Dendritic cell treated with granulocyte-macrophage colony-stimulating factor and Interleukin-4, amounts not matched to agents 40 ng/mL and 50 ng/mL, for 4 days (primary cell): ENCODE measurements around the gene RBFOX2.
"Not testable (repeated sequence)": the region's sequence is repeated elsewhere in the genome, so short reads cannot be mapped to it uniquely, and the experiment has no call there.

ENCODE experiments used
- H3K27ac Mint-ChIP-seq: one replicate; pipeline ENCODE4 v1.8.0; 2022; ENCODE audit warnings: mild to moderate bottlenecking, mixed read lengths
- H3K27me3 Mint-ChIP-seq: one replicate; pipeline ENCODE4 v1.8.0; 2022; ENCODE audit warnings: mild to moderate bottlenecking, mixed read lengths
- H3K36me3 Mint-ChIP-seq: one replicate; pipeline ENCODE4 v1.8.0; 2022; ENCODE audit warnings: low read depth, mixed read lengths
- H3K4me1 Mint-ChIP-seq: one replicate; pipeline ENCODE4 v1.8.0; 2022; ENCODE audit warnings: low read depth, mixed read lengths
- H3K4me3 Mint-ChIP-seq: one replicate; pipeline ENCODE4 v1.8.0; 2022; ENCODE audit warnings: mild to moderate bottlenecking, moderate library complexity, mixed read lengths
- H3K9me3 Mint-ChIP-seq: one replicate; pipeline ENCODE4 v1.8.0; 2022; ENCODE audit warnings: mixed read lengths
- intact Hi-C: fragments of 100-400 bp; cut with micrococcal nuclease; formaldehyde crosslinking; loops from one replicate; pipeline ENCODE4 v1.15.0; 2022

Gene RBFOX2

GRCh38 chr22:36027935-36028645 is 534 bp downstream of the RBFOX2 start:
- Mint-ChIP-seq H3K4me1 (peaks cover 22% of the 10 kb centered on the region), H3K4me3 (peak overlapping the region; percentile 30), H3K27ac (no peak overlapping the region), H3K27me3 (peaks cover 68% of the 10 kb centered on the region), H3K36me3 (no peaks in the 10 kb centered on the region), H3K9me3 (no peaks in the 10 kb centered on the region)
- intact Hi-C loops = no loop called here

GRCh38 chr22:36027579-36027934 is 1.1 kb downstream of the RBFOX2 start:
- no peaks in the 10 kb centered on the region for H3K9me3 Mint-ChIP-seq
- H3K27me3 Mint-ChIP-seq = peaks cover 66% of the 10 kb centered on the region

GRCh38 chr22:36026741-36027140 is 1.9 kb downstream of the RBFOX2 start:
- no peak overlapping the region for H3K27ac Mint-ChIP-seq
- peaks cover 62% of the 10 kb centered on the region for H3K27me3 Mint-ChIP-seq
- intact Hi-C loops = no loop called here
- H3K4me3 Mint-ChIP-seq = no peak overlapping the region
- H3K36me3 Mint-ChIP-seq = no peaks in the 10 kb centered on the region
- no peaks in the 10 kb centered on the region for H3K9me3 Mint-ChIP-seq
- H3K4me1 Mint-ChIP-seq = peaks cover 22% of the 10 kb centered on the region

More at GRCh38 chr22:36027579-36027934, 1.1 kb downstream of the RBFOX2 start:
- Mint-ChIP-seq H3K36me3 (no peaks in the 10 kb centered on the region), H3K27ac (no peak overlapping the region), H3K4me3 (peak overlapping the region; percentile 30), H3K4me1 (peaks cover 22% of the 10 kb centered on the region)
- intact Hi-C loops = no loop called here

- Mint-ChIP-seq H3K4me1 (peaks cover 9% of the 10 kb centered on the region), H3K27ac (no peak overlapping the region), H3K27me3 (peaks cover 34% of the 10 kb centered on the region), H3K36me3 (no peaks in the 10 kb centered on the region), H3K9me3 (no peaks in the 10 kb centered on the region), H3K4me3 (no peak overlapping the region)
- intact Hi-C loops = no loop called here
Measured at GRCh38 chr22:36022697-36023096, 5.9 kb downstream of the RBFOX2 start.

- H3K4me3 Mint-ChIP-seq = no peak overlapping the region
- H3K9me3 Mint-ChIP-seq = no peaks in the 10 kb centered on the region
- intact Hi-C loops = no loop called here
- H3K36me3 Mint-ChIP-seq = no peaks in the 10 kb centered on the region
- no peak overlapping the region for H3K27ac Mint-ChIP-seq
- peaks cover 5% of the 10 kb centered on the region for H3K4me1 Mint-ChIP-seq
- peaks cover 30% of the 10 kb centered on the region for H3K27me3 Mint-ChIP-seq
Measured at GRCh38 chr22:36022162-36022561, 6.5 kb downstream of the RBFOX2 start.

GRCh38 chr22:36021606-36022153 is 6.9 kb downstream of the RBFOX2 start:
- Mint-ChIP-seq H3K4me3 (no peak overlapping the region), H3K27me3 (peaks cover 26% of the 10 kb centered on the region), H3K9me3 (no peaks in the 10 kb centered on the region), H3K36me3 (no peaks in the 10 kb centered on the region), H3K27ac (no peak overlapping the region), H3K4me1 (peaks cover 5% of the 10 kb centered on the region)
- intact Hi-C loops = no loop called here

- H3K4me3 Mint-ChIP-seq, intact Hi-C loops, H3K9me3 Mint-ChIP-seq, H3K36me3 Mint-ChIP-seq, H3K4me1 Mint-ChIP-seq, H3K27ac Mint-ChIP-seq: not testable (repeated sequence)
- peaks cover 23% of the 10 kb centered on the region for H3K27me3 Mint-ChIP-seq
Measured at GRCh38 chr22:36020865-36021264, 7.8 kb downstream of the RBFOX2 start.

GRCh38 chr22:36017651-36018091 is 11.0 kb downstream of the RBFOX2 start:
- no peaks in the 10 kb centered on the region for H3K4me1 Mint-ChIP-seq
- intact Hi-C loops = no loop called here
- H3K36me3 Mint-ChIP-seq = no peaks in the 10 kb centered on the region
- no peak overlapping the region for H3K4me3 Mint-ChIP-seq
- H3K9me3 Mint-ChIP-seq = no peaks in the 10 kb centered on the region
- H3K27me3 Mint-ChIP-seq = peaks cover 11% of the 10 kb centered on the region
- H3K27ac Mint-ChIP-seq = no peak overlapping the region

- no peaks in the 10 kb centered on the region for H3K9me3 Mint-ChIP-seq
- no peaks in the 10 kb centered on the region for H3K36me3 Mint-ChIP-seq
- H3K27ac Mint-ChIP-seq = no peak overlapping the region
- H3K4me1 Mint-ChIP-seq = no peaks in the 10 kb centered on the region
- H3K4me3 Mint-ChIP-seq = no peak overlapping the region
- intact Hi-C loops = no loop called here
- peaks cover 11% of the 10 kb centered on the region for H3K27me3 Mint-ChIP-seq
Measured at GRCh38 chr22:36016684-36017083, 11.9 kb downstream of the RBFOX2 start.

GRCh38 chr22:36015811-36016529 is 12.7 kb downstream of the RBFOX2 start:
- intact Hi-C loops = no loop called here
- Mint-ChIP-seq H3K27me3 (peaks cover 11% of the 10 kb centered on the region), H3K36me3 (no peaks in the 10 kb centered on the region), H3K4me1 (no peaks in the 10 kb centered on the region), H3K27ac (no peak overlapping the region), H3K4me3 (no peak overlapping the region), H3K9me3 (no peaks in the 10 kb centered on the region)

- Mint-ChIP-seq H3K4me1 (no peaks in the 10 kb centered on the region), H3K27ac (no peak overlapping the region), H3K9me3 (no peaks in the 10 kb centered on the region), H3K4me3 (no peak overlapping the region), H3K36me3 (no peaks in the 10 kb centered on the region), H3K27me3 (peaks cover 11% of the 10 kb centered on the region)
- intact Hi-C loops = no loop called here
Measured at GRCh38 chr22:36015155-36015810, 13.3 kb downstream of the RBFOX2 start.

- intact Hi-C loops = no loop called here
- H3K27ac Mint-ChIP-seq = no peak overlapping the region
- H3K4me3 Mint-ChIP-seq = no peak overlapping the region
- H3K9me3 Mint-ChIP-seq = no peaks in the 10 kb centered on the region
- no peaks in the 10 kb centered on the region for H3K4me1 Mint-ChIP-seq
- H3K36me3 Mint-ChIP-seq = no peaks in the 10 kb centered on the region
- peaks cover 11% of the 10 kb centered on the region for H3K27me3 Mint-ChIP-seq
Measured at GRCh38 chr22:36014546-36015074, 14.0 kb downstream of the RBFOX2 start.

GRCh38 chr22:36012332-36012731 is 16.3 kb downstream of the RBFOX2 start:
- Mint-ChIP-seq H3K4me1 (no peaks in the 10 kb centered on the region), H3K4me3 (no peak overlapping the region), H3K27me3 (peaks cover 6% of the 10 kb centered on the region), H3K36me3 (no peaks in the 10 kb centered on the region), H3K27ac (no peak overlapping the region), H3K9me3 (no peaks in the 10 kb centered on the region)
- intact Hi-C loops = no loop called here

- Mint-ChIP-seq H3K27ac (no peak overlapping the region), H3K4me1 (no peaks in the 10 kb centered on the region), H3K36me3 (no peaks in the 10 kb centered on the region), H3K9me3 (no peaks in the 10 kb centered on the region), H3K4me3 (no peak overlapping the region), H3K27me3 (peaks cover 5% of the 10 kb centered on the region)
- intact Hi-C loops = no loop called here
Measured at GRCh38 chr22:36010882-36011281, 17.7 kb downstream of the RBFOX2 start.
